Mesothelial cell of epicardium (in vitro differentiated cells): ENCODE data around the gene MAB21L2. TPM values are rescaled to one million over a fixed set of nuclear protein-coding genes. Genes with fewer than 3 reads are reported as not detected.

ENCODE experiments used
- DNase-seq, 2 experiments: peaks; one replicate each; pipeline ENCODE4 v3.0.0; 2021; ENCODE audit warnings: low spot score in 2 of 2; ENCODE audit not compliant: unreplicated experiment in 2 of 2
- H3K27ac Mint-ChIP-seq: 2 replicates; pipeline ENCODE4 v1.8.0; 2021; ENCODE audit warnings: mixed read lengths
- H3K27me3 Mint-ChIP-seq: 2 replicates; pipeline ENCODE4 v1.8.0; 2021; ENCODE audit warnings: low read depth, mixed read lengths
- H3K36me3 Mint-ChIP-seq: 2 replicates; pipeline ENCODE4 v1.8.0; 2021; ENCODE audit warnings: mixed read lengths
- H3K4me1 Mint-ChIP-seq: 2 replicates; pipeline ENCODE4 v1.8.0; 2021; ENCODE audit warnings: mixed read lengths
- H3K4me3 Mint-ChIP-seq: 2 replicates; pipeline ENCODE4 v1.8.0; 2021; ENCODE audit warnings: mild to moderate bottlenecking, moderate library complexity, mixed read lengths
- H3K9me3 Mint-ChIP-seq: 2 replicates; pipeline ENCODE4 v1.8.0; 2021; ENCODE audit warnings: mixed read lengths
- CTCF ChIP-seq: fragments of 200-600 bp; sonication (generic); IDR thresholded peaks from one replicate; pipeline ENCODE4 v1.5.0; 2021; ENCODE audit warnings: antibody characterized with exemption; ENCODE audit not compliant: unreplicated experiment
- total RNA-seq: library from RNA; stranded (reverse); gene quantifications from 3 replicates; pipeline ENCODE4 v1.2.1, GENCODE V29; 2021

Gene MAB21L2
- total RNA-seq, 1 donor from 2014 or later: 16.0 TPM

GRCh38 chr4:150570862-150571261, 11.1 kb upstream of the MAB21L2 start:
- no peak for DNase-seq
- Mint-ChIP-seq H3K27ac (no peak overlapping the region), H3K4me1 (peaks cover 19% of the 10 kb centered on the region), H3K4me3 (no peak overlapping the region), H3K36me3 (no peaks in the 10 kb centered on the region), H3K27me3 (peaks cover 3% of the 10 kb centered on the region), H3K9me3 (no peaks in the 10 kb centered on the region)
- TF ChIP-seq CTCF: no peak

GRCh38 chr4:150572704-150573504, 9.0 kb upstream of the MAB21L2 start:
- H3K27me3 Mint-ChIP-seq: peaks cover 5% of the 10 kb centered on the region

GRCh38 chr4:150573534-150573933, 8.4 kb upstream of the MAB21L2 start:
- Mint-ChIP-seq H3K4me1 (peaks cover 21% of the 10 kb centered on the region), H3K27me3 (peaks cover 7% of the 10 kb centered on the region), H3K4me3 (no peak overlapping the region), H3K36me3 (no peaks in the 10 kb centered on the region), H3K27ac (no peak overlapping the region), H3K9me3 (no peaks in the 10 kb centered on the region)
- no peak for DNase-seq
- TF ChIP-seq CTCF: no peak

More at GRCh38 chr4:150572704-150573504, 9.0 kb upstream of the MAB21L2 start:
- H3K4me3 Mint-ChIP-seq: no peak overlapping the region
- H3K27ac Mint-ChIP-seq: no peak overlapping the region
- DNase-seq: no peak
- no peaks in the 10 kb centered on the region for H3K9me3 Mint-ChIP-seq
- H3K4me1 Mint-ChIP-seq: peaks cover 21% of the 10 kb centered on the region
- TF ChIP-seq CTCF: no peak
- H3K36me3 Mint-ChIP-seq: no peaks in the 10 kb centered on the region

- TF ChIP-seq CTCF: no peak
- DNase-seq: no peak
- H3K4me3 Mint-ChIP-seq: no peak overlapping the region
- no peaks in the 10 kb centered on the region for H3K9me3 Mint-ChIP-seq
- H3K36me3 Mint-ChIP-seq: no peaks in the 10 kb centered on the region
- peaks cover 19% of the 10 kb centered on the region for H3K27me3 Mint-ChIP-seq
- peaks cover 26% of the 10 kb centered on the region for H3K4me1 Mint-ChIP-seq
- H3K27ac Mint-ChIP-seq: no peak overlapping the region
These were observed 7.3 kb upstream of the MAB21L2 start for GRCh38 chr4:150574678-150575077.

- Mint-ChIP-seq H3K36me3 (no peaks in the 10 kb centered on the region), H3K4me3 (no peak overlapping the region), H3K27ac (no peak overlapping the region), H3K27me3 (peaks cover 50% of the 10 kb centered on the region), H3K4me1 (peaks cover 36% of the 10 kb centered on the region), H3K9me3 (no peaks in the 10 kb centered on the region)
- no peak for TF ChIP-seq CTCF
- no peak for DNase-seq
These were observed 4.2 kb upstream of the MAB21L2 start for GRCh38 chr4:150577796-150578195.
